ENCODE results near the gene C4BPB. TPM values are rescaled to one million over a fixed set of nuclear protein-coding genes. Genes with fewer than 3 reads are reported as not detected.

Gene C4BPB
- total and polyA plus RNA-seq, 2 donors (not counting 1 experiment from before 2014, with no cell fraction given), result not detected

- no peak overlapping the region for H3K9ac ChIP-seq (ENCODE audit: insufficient read depth, low read length)
- no peak for TF ChIP-seq EZH2 (IDR thresholded peaks at IDR 0.05; ENCODE audit: low read length, missing control alignments)
- no peak for TF ChIP-seq CTCF (conservative IDR thresholded peaks at IDR 0.05 in 1 of 2, IDR thresholded peaks at IDR 0.05 in 1 of 2; ENCODE audit: low read depth in 1 of 2, low read length in 2 of 2)
- H4K20me1 ChIP-seq (ENCODE audit: control insufficient read depth, extremely low read depth, insufficient read depth, low read length), result no peaks in the 10 kb centered on the region
- no peaks in the 10 kb centered on the region for H3K36me3 ChIP-seq (ENCODE audit: control insufficient read depth, insufficient read depth, low read length)
- H3K79me2 ChIP-seq (ENCODE audit: control insufficient read depth, insufficient read depth, low read length), result no peaks in the 10 kb centered on the region
- H3K27me3 ChIP-seq (ENCODE audit: control insufficient read depth, insufficient read depth, low read length), result no peaks in the 10 kb centered on the region
- no peak overlapping the region for H3K4me2 ChIP-seq (ENCODE audit: extremely low read depth, insufficient read depth, low read length)
- no peak overlapping the region for H3K4me3 ChIP-seq (replicated peaks in 1 of 4; ENCODE audit: control extremely low read depth in 1 of 4, insufficient read depth in 1 of 4, low read depth in 3 of 4, low read length in 4 of 4)
- H3K27ac ChIP-seq (ENCODE audit: insufficient read depth, low read length), result no peak overlapping the region
- H3K9me3 ChIP-seq (ENCODE audit: control insufficient read depth, insufficient read depth, low read depth, low read length), result no peaks in the 10 kb centered on the region
- H3K4me1 ChIP-seq (ENCODE audit: control insufficient read depth, extremely low read depth, insufficient read depth, low read length), result no peaks in the 10 kb centered on the region
- no peak for DNase-seq (ENCODE audit: low read depth in 2 of 2)
- no peak overlapping the region for H2AFZ ChIP-seq (ENCODE audit: low read length)
Observed at GRCh38 chr1:207063014-207063413, 25.6 kb upstream of the C4BPB start.

GRCh38 chr1:207064561-207064960, 24.1 kb upstream of the C4BPB start:
- Histone ChIP-seq H3K9me3 (ENCODE audit: control insufficient read depth, insufficient read depth, low read depth, low read length) (no peaks in the 10 kb centered on the region), H3K4me2 (ENCODE audit: extremely low read depth, insufficient read depth, low read length) (no peak overlapping the region), H3K9ac (ENCODE audit: insufficient read depth, low read length) (no peak overlapping the region), H3K4me1 (ENCODE audit: control insufficient read depth, extremely low read depth, insufficient read depth, low read length) (no peaks in the 10 kb centered on the region), H3K27me3 (ENCODE audit: control insufficient read depth, insufficient read depth, low read length) (no peaks in the 10 kb centered on the region), H2AFZ (ENCODE audit: low read length) (no peak overlapping the region), H4K20me1 (ENCODE audit: control insufficient read depth, extremely low read depth, insufficient read depth, low read length) (no peaks in the 10 kb centered on the region), H3K36me3 (ENCODE audit: control insufficient read depth, insufficient read depth, low read length) (no peaks in the 10 kb centered on the region), H3K4me3 (replicated peaks in 1 of 4; ENCODE audit: control extremely low read depth in 1 of 4, insufficient read depth in 1 of 4, low read depth in 3 of 4, low read length in 4 of 4) (no peak overlapping the region), H3K27ac (ENCODE audit: insufficient read depth, low read length) (no peak overlapping the region), H3K79me2 (ENCODE audit: control insufficient read depth, insufficient read depth, low read length) (no peaks in the 10 kb centered on the region)
- DNase-seq (ENCODE audit: low read depth in 2 of 2), result no peak
- TF ChIP-seq CTCF (conservative IDR thresholded peaks at IDR 0.05 in 1 of 2, IDR thresholded peaks at IDR 0.05 in 1 of 2; ENCODE audit: low read depth in 1 of 2, low read length in 2 of 2) (no peak), EZH2 (IDR thresholded peaks at IDR 0.05; ENCODE audit: low read length, missing control alignments) (no peak)

GRCh38 chr1:207067185-207067584, 21.5 kb upstream of the C4BPB start:
- Histone ChIP-seq H3K27me3 (ENCODE audit: control insufficient read depth, insufficient read depth, low read length) (no peaks in the 10 kb centered on the region), H3K4me1 (ENCODE audit: control insufficient read depth, extremely low read depth, insufficient read depth, low read length) (no peaks in the 10 kb centered on the region), H3K9me3 (ENCODE audit: control insufficient read depth, insufficient read depth, low read depth, low read length) (no peaks in the 10 kb centered on the region), H3K79me2 (ENCODE audit: control insufficient read depth, insufficient read depth, low read length) (no peaks in the 10 kb centered on the region), H2AFZ (ENCODE audit: low read length) (no peak overlapping the region), H3K27ac (ENCODE audit: insufficient read depth, low read length) (no peak overlapping the region), H3K4me2 (ENCODE audit: extremely low read depth, insufficient read depth, low read length) (no peak overlapping the region), H3K4me3 (replicated peaks in 1 of 4; ENCODE audit: control extremely low read depth in 1 of 4, insufficient read depth in 1 of 4, low read depth in 3 of 4, low read length in 4 of 4) (no peak overlapping the region), H4K20me1 (ENCODE audit: control insufficient read depth, extremely low read depth, insufficient read depth, low read length) (no peaks in the 10 kb centered on the region), H3K9ac (ENCODE audit: insufficient read depth, low read length) (no peak overlapping the region), H3K36me3 (ENCODE audit: control insufficient read depth, insufficient read depth, low read length) (no peaks in the 10 kb centered on the region)
- no peak for DNase-seq (ENCODE audit: low read depth in 2 of 2)
- TF ChIP-seq EZH2 (IDR thresholded peaks at IDR 0.05; ENCODE audit: low read length, missing control alignments), result no peak
- no peak for TF ChIP-seq CTCF (conservative IDR thresholded peaks at IDR 0.05 in 1 of 2, IDR thresholded peaks at IDR 0.05 in 1 of 2; ENCODE audit: low read depth in 1 of 2, low read length in 2 of 2)
